HG03558 (cell line): ENCODE results near the gene SMIM15.

Experiments
- ATAC-seq: cut with Tn5 transposase; IDR thresholded peaks from one replicate; pipeline ENCODE4 v1.9.1; 2021; ENCODE audit warnings: moderate number of reproducible peaks; ENCODE audit not compliant: unreplicated experiment; ENCODE audit errors: extremely low read depth

The SMIM15 gene

DNA sequence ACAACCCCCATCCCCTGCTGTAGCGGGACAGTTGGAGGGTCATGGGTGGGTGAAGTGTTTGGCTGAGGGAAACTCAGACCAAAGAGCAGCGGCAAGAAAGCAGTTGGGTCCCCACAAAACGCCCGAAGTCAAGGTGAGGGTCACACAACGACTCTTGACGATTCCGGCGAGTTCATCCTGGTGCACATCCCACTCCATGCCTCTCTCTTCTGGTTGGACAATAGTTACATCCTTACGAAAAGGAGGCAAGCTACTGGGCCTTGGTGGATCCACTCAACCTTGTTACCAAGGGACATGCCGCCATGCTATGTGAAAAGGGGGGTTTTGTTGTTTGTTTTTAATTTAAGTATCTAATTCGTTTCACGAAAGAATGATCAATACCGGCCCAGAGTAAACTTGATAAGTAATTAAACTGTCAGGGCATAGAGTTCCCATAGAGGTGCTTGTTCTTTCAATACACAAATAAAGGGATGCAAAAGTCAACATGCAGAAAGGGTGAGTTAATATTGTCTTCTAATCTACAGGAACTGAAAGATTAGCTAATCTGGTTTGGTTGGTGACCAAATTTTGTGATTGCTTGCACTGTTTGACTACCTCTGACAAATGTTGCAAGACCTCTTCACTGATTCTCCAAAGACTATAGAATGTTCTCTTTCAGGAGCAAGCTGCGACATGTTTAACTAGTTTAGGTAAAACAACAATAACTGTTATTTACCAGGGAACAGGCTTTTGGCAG is 732 bp upstream of the SMIM15 start:
- ATAC-seq, result no peak

DNA sequence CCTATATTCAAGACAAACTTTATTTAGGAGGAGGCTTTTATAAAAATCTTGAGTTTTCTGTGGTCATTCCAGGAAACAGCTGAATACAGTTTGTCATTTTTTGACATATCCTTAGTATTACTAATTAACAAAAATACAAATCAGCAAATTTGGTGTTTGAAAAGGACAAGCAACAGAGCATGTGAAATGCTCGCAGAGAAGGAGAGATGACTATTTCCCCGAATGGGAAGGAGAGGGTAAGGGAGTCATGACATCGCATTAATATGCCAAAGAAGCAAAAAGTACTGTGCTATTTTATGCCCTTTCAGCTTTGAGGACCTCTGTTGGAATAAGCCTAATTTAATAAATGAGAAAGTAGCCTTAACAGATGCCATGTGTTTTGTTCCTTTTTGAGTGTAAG is 1.8 kb downstream of the SMIM15 start:
- no peak for ATAC-seq

DNA sequence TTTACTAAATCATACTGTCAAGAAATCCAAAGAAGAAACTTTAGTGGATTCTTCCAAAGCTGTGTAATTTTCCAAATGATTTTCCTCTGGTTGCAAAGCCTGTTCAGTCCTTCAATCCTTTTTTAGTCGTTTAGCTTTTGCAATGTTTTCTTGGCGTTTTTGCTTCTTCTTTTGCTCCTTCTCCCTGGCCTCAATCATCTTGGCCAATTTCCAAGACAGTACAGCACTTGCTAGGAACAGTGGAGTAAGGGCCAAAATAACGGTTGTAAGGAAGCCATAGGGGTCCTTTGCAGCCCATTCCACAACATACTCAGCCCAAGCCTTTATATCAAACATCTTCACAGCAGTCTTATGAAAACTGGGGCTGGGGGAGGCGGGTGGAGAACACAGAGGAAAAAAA is 2.4 kb downstream of the SMIM15 start:
- ATAC-seq, result no peak

DNA sequence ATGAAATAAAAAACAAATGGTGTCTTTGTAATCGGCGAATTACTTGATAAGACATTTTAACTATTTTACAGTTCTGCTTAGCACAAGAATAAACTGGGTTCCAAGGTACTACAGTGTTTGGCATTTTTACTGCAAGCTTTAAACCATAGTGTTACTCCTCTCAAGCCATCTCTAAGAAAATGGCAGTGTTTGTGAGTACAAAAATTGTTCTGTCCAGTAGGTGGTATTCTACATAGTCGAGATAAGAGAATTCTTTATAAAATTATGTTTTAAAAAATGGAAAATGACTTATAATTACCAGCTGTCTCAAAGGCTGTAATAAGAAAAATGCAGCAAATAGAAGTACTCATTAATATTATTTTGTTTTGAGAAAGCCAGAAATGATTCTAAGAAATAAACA is 3.2 kb downstream of the SMIM15 start:
- ATAC-seq, result no peak

DNA sequence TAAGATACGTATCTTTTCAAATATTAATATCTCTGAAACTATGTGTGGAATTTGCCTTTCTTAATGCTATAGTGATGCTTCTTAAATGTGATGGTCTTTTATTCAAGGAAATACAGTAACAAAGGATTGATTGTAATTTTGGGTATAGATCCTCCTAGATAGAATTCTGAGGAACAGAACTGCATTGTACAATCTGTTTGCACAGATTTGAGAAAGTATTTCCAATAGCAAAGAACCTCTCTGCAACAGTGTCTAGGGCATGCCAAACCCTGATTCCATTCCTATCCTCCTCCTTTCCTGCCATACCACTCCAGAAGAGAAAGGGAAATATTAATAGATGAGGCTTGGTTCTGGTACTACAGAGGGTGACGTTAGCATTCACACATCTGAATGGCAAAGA is 10.4 kb downstream of the SMIM15 start:
- no peak for ATAC-seq

- ATAC-seq, result no peak
Observed at GRCh38 chr5:61148515-61148914, 13.8 kb downstream of the SMIM15 start.

DNA sequence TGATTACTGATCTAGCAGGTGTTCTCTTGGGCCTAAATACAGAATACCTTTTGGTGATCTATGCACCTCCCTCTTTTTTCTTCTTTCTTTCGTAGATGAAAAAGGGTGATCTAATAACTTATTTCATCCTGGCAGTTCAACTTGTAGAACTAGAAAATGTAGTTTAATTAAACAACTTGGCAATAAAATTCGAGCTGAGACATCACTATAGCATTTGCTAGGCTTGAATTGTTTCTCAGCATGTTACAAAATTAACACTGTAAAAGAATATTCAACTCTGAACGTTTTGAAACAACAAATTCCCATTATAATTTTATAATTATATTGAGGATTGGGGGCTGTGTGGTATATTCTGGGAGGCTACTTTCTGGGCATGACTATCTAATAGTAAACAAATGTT is 19.5 kb downstream of the SMIM15 start:
- ATAC-seq, result no peak

DNA sequence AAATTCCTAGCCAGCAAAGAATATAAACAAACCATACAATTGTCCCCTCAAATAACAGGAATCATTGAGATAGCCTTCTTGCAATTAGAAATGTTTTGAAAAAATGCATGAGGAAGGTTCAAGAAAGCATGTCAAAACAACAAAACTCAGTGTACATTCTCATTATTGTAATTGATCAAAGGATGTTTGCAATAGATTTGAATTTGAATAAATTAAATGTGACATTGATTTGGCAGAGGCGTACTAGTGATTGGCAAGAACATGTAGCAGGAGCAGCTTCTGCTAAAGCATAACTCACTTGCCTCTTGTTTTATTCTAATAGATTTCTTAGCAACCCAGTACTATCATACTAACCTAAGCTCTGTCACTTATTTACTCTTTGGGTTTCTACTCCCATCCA is 19.9 kb downstream of the SMIM15 start:
- ATAC-seq, result no peak

- ATAC-seq, result no peak
Observed at GRCh38 chr5:61141801-61142200, 20.5 kb downstream of the SMIM15 start.

DNA sequence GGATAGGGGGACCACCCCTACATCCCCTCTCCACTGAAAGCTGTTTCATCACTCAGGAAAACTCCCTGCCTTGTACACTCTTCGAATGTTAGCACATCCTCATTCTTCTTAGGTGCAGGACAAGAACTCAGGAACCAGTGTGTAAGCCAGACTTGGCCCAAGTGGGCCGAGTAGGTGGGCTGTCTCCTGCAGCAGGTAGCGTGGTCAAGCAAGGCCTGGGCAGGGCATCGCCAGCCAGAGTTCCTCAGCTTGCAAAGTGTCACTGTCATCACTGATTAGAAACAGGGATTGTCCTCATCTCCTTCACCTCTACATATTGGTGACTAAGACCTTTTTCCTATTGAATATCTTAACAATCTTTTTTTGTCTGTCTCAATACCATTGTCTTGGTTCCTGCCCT is 22.3 kb downstream of the SMIM15 start:
- ATAC-seq, result no peak

- no peak for ATAC-seq
Observed at GRCh38 chr5:61139094-61139873, 23.0 kb downstream of the SMIM15 start.

DNA sequence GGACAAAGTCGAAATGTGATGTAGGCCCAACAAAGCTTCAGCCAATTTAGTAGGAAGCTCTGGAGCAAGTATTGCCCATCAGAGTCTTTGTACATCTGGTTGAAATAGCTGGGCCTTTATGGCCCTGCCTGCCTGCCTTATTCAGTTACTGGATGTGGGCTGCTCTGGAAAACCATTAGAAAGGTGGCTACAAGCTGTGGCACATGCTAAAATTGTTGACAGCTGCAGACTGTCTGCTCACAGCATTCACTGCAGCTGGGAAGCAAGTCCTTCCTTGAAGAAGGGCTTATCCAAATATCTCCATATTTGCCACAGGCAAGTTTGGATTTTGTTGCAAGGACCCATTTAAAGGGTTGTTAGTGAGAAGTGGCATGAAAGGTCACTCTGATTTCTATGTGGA is 24.4 kb downstream of the SMIM15 start:
- ATAC-seq, result no peak

DNA sequence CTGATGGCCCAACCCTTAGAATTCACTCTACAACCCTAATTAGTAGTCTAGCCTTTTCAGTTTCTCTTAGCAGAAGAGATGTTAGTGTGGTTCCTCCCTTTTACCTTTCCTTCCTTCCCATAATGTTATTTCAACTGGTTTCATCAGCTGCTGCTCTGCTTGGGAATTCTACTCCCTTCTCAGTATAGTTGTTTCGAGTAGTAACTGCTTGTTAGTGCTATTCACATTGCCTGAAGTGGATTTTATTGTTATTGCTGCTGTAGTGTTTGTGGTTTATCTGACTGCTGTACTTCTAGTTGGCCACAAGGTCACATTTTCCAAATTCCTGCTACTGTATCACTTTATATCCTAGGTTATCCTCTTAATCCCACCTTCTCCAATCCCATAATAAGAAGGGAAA is 29.7 kb downstream of the SMIM15 start:
- no peak for ATAC-seq

- ATAC-seq, result no peak
Observed at GRCh38 chr5:61130289-61130688, 32.0 kb downstream of the SMIM15 start.

DNA sequence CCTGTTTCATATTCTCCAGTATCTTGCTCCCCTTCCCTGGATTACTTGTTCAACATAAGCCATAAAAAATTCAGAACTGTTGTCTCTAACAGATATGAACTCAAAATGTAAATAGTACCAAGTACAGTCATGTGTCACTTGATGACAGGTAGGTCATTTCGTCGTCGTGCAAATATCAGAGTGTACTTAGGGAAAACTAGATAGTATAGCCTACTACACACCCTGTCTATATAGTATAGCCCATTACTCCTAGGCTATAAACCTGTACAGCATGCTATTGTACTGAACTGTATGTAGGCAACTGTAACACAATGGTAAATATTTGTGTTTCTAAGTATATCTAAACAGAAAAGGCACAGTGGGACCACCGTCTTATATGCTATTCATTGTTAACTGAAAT is 39.1 kb downstream of the SMIM15 start:
- ATAC-seq, result no peak

DNA sequence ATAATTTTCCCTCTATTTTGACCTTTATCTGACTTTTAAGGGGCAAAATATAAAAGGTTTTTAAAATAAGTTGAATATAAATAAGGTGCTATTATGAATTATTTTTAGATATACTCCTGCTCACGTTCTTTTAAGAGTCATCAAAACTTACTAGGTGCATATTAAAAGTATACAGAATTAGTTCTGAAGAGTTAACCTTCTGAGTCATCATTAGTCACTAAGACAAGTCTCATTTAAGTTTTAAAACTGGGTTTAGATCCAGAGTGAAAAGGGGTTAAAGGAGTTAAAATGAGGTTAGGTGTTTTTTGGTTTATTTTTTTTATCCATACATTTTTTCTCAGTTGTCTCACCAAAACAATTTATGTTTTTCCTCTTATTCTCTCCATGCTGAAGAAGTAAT is 41.7 kb downstream of the SMIM15 start:
- ATAC-seq, result no peak

GRCh38 chr5:61119066-61119465 is 43.2 kb downstream of the SMIM15 start:
- ATAC-seq, result no peak

DNA sequence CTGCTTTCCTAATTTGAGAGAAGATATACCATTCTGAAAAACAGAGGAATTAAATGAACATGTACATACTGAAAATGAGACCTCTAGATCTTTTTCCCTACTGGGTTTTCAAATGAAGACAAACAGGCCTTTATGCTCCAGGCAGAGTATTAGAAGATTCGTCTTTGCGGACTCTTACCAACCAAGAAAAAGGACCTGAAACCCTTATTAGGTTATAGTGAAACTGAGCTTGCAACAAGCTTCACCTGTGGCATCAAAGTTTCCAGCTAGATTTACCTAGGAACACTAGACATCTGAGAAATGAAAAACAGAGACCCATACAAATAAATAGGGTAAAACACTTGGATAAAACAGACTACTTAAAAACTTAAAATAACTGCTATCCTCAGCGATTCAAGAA is 46.3 kb downstream of the SMIM15 start:
- no peak for ATAC-seq

DNA sequence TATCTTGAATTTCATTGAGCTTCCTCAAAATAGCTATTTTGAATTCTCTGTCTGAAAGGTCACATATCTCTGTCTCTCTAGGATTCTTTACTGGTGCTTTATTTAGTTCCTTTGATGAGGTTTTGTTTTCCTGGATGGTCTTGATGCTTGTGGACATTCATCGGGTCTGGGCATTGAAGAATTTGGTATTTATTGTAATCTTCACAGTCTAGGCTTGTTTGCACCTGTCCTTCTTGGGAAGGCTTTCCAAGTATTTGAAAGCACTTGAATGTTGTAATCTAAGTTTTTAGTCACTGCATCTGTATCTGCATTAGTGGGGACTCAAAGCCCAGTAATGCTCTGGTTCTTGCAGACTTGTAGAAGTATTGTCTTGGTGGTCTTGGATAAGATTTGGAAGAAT is 47.8 kb downstream of the SMIM15 start:
- no peak for ATAC-seq
